HPDE6-E6E7 (cell line): Measurements from ENCODE around the gene F10.
A peak's percentile ranks its signal among the peaks of the same experiment; 100 is the strongest.

ENCODE experiments used
- DNase-seq: peaks from one replicate; pipeline ENCODE4 v3.0.0; 2011; ENCODE audit warnings: missing footprints; ENCODE audit errors: extremely low spot score

Gene F10

GRCh38 chr13:113169277-113170272, 47.0 kb downstream of the F10 start:
- DNase-seq: no peak

GRCh38 chr13:113170511-113170910, 47.9 kb downstream of the F10 start:
- no peak for DNase-seq

GRCh38 chr13:113171250-113172125, 48.9 kb downstream of the F10 start:
- no peak for DNase-seq

- DNase-seq: no peak
Observed at GRCh38 chr13:113172419-113172926, 49.9 kb downstream of the F10 start.

- DNase-seq: no peak
Observed at GRCh38 chr13:113176280-113176679, 53.7 kb downstream of the F10 start.

GRCh38 chr13:113176822-113177221, 54.2 kb downstream of the F10 start:
- no peak for DNase-seq

- no peak for DNase-seq
Observed at GRCh38 chr13:113178070-113178895, 55.7 kb downstream of the F10 start.

GRCh38 chr13:113178896-113179167, 56.2 kb downstream of the F10 start:
- no peak for DNase-seq

GRCh38 chr13:113179374-113180230, 57.0 kb downstream of the F10 start:
- DNase-seq: no peak

GRCh38 chr13:113182046-113182445, 59.4 kb downstream of the F10 start:
- DNase-seq: no peak

GRCh38 chr13:113183450-113184129, 61.0 kb downstream of the F10 start:
- no peak for DNase-seq

- no peak for DNase-seq
Observed at GRCh38 chr13:113184568-113185440, 62.2 kb downstream of the F10 start.

- DNase-seq: no peak
Observed at GRCh38 chr13:113186061-113186900, 63.7 kb downstream of the F10 start.

- DNase-seq: peak; percentile 99
Observed at GRCh38 chr13:113187263-113187669, 64.7 kb downstream of the F10 start.

GRCh38 chr13:113187883-113188665, 65.5 kb downstream of the F10 start:
- DNase-seq: no peak

GRCh38 chr13:113190181-113190580, 67.6 kb downstream of the F10 start:
- DNase-seq: no peak

GRCh38 chr13:113192279-113192678, 69.7 kb downstream of the F10 start:
- no peak for DNase-seq
